LNCaP clone FGC (cell line): Measurements from ENCODE around the gene CACNG6.
"Not testable (repeated sequence)": the region's sequence is repeated elsewhere in the genome, so short reads cannot be mapped to it uniquely, and the experiment has no call there.

ENCODE experiments used
- DNase-seq: peaks from one replicate; pipeline ENCODE4 v3.0.0-alpha.2; 2011; ENCODE audit warnings: low read depth
- H3K4me3 ChIP-seq: 2 replicates; pipeline ENCODE4 v1.5.1; 2011; ENCODE audit warnings: mild to moderate bottlenecking, low read depth, low read length, control low read depth
- CTCF ChIP-seq: IDR thresholded peaks from 2 replicates; pipeline ENCODE4 v1.5.1; 2012; ENCODE audit warnings: mild to moderate bottlenecking; ENCODE audit not compliant: control insufficient read depth, insufficient read depth; ENCODE audit errors: extremely low read depth

The CACNG6 gene

GRCh38 chr19:54024660-54025059, 33.2 kb downstream of the CACNG6 start:
- DNase-seq: no peak
- no peak overlapping the region for H3K4me3 ChIP-seq
- TF ChIP-seq CTCF: no peak

- no peak for TF ChIP-seq CTCF
- H3K4me3 ChIP-seq: no peak overlapping the region
- no peak for DNase-seq
Measured at GRCh38 chr19:54026656-54027055, 35.2 kb downstream of the CACNG6 start.

- H3K4me3 ChIP-seq: no peak overlapping the region
- no peak for TF ChIP-seq CTCF
- no peak for DNase-seq
Measured at GRCh38 chr19:54029301-54029700, 37.9 kb downstream of the CACNG6 start.

GRCh38 chr19:54029930-54030490, 38.6 kb downstream of the CACNG6 start:
- peak; percentile 37 for DNase-seq

GRCh38 chr19:54030895-54031586, 39.6 kb downstream of the CACNG6 start:
- no peak for DNase-seq
- peak overlapping the region; percentile 4; the same call in 1 of the 2 replicates for H3K4me3 ChIP-seq
- TF ChIP-seq CTCF: 0 out of 2 replicates have a peak, but pooled peaks have one; percentile 20

More at GRCh38 chr19:54029930-54030490, 38.6 kb downstream of the CACNG6 start:
- H3K4me3 ChIP-seq: no peak overlapping the region
- peak; percentile 83 for TF ChIP-seq CTCF

GRCh38 chr19:54035215-54036178, 44.1 kb downstream of the CACNG6 start:
- no peak for DNase-seq
- no peak for TF ChIP-seq CTCF
- no peak overlapping the region for H3K4me3 ChIP-seq

- H3K4me3 ChIP-seq, DNase-seq: not testable (repeated sequence)
Measured at GRCh38 chr19:54036542-54036941, 45.1 kb downstream of the CACNG6 start.
